Astrocyte (in vitro differentiated cells and primary cell): Measurements from ENCODE around the gene NEURL2. TPM values are rescaled to one million over a fixed set of nuclear protein-coding genes. Genes with fewer than 3 reads are reported as not detected.

ENCODE experiments used
- DNase-seq: peaks from one replicate; pipeline ENCODE4 v3.0.0-alpha.2; 2010; ENCODE audit warnings: low read depth
- FAIRE-seq: peaks from 2 replicates; lab custom pipeline; 2011; peaks lifted over from hg19 to GRCh38; lab: Jason Lieb, UNC
- H2AFZ ChIP-seq: 2 replicates; pipeline ENCODE4 v1.6.0; 2012; ENCODE audit warnings: low read depth, low read length, inconsistent platforms
- H3K27ac ChIP-seq: 2 replicates; pipeline ENCODE4 v1.5.1; 2011; ENCODE audit warnings: low read depth, low read length, inconsistent platforms
- H3K27me3 ChIP-seq: 2 replicates; pipeline ENCODE4 v1.6.0; 2011; ENCODE audit warnings: low read length, inconsistent platforms; ENCODE audit not compliant: insufficient read depth
- H3K36me3 ChIP-seq: 2 replicates; pipeline ENCODE4 v1.5.1; 2011; ENCODE audit warnings: low read length, inconsistent platforms; ENCODE audit not compliant: insufficient read depth
- H3K4me1 ChIP-seq: 2 replicates; pipeline ENCODE4 v1.5.1; 2011; ENCODE audit warnings: low read length, inconsistent platforms; ENCODE audit not compliant: insufficient read depth
- H3K4me2 ChIP-seq: 2 replicates; pipeline ENCODE4 v1.6.0; 2012; ENCODE audit warnings: low read length, inconsistent platforms
- H3K4me3 ChIP-seq: 2 replicates; pipeline ENCODE4 v1.5.1; 2011; ENCODE audit warnings: low read depth, mild to moderate bottlenecking, low read length, inconsistent platforms; ENCODE audit not compliant: insufficient read depth
- H3K79me2 ChIP-seq: 2 replicates; pipeline ENCODE4 v1.6.0; 2012; ENCODE audit warnings: mild to moderate bottlenecking, low read length, inconsistent platforms; ENCODE audit not compliant: insufficient read depth
- H3K9ac ChIP-seq: 2 replicates; pipeline ENCODE4 v1.6.0; 2012; ENCODE audit warnings: mild to moderate bottlenecking, low read length, inconsistent platforms
- H3K9me3 ChIP-seq: 2 replicates; pipeline ENCODE4 v1.5.1; 2012; ENCODE audit warnings: low read depth, mild to moderate bottlenecking, low read length, inconsistent platforms; ENCODE audit not compliant: insufficient read depth
- H4K20me1 ChIP-seq: 2 replicates; pipeline ENCODE4 v1.6.0; 2012; ENCODE audit warnings: low read length, inconsistent platforms; ENCODE audit not compliant: insufficient read depth
- H3K27ac Mint-ChIP-seq: one replicate; pipeline ENCODE4 v1.8.0; 2021; ENCODE audit warnings: mild to moderate bottlenecking, mixed read lengths; ENCODE audit not compliant: unreplicated experiment
- H3K27me3 Mint-ChIP-seq: one replicate; pipeline ENCODE4 v1.8.0; 2021; ENCODE audit warnings: low read depth, mixed read lengths; ENCODE audit not compliant: unreplicated experiment
- H3K36me3 Mint-ChIP-seq: one replicate; pipeline ENCODE4 v1.8.0; 2021; ENCODE audit warnings: low read depth, mixed read lengths; ENCODE audit not compliant: unreplicated experiment
- H3K4me1 Mint-ChIP-seq: one replicate; pipeline ENCODE4 v1.8.0; 2021; ENCODE audit warnings: low read depth, mixed read lengths; ENCODE audit not compliant: unreplicated experiment
- H3K4me3 Mint-ChIP-seq: one replicate; pipeline ENCODE4 v1.8.0; 2021; ENCODE audit warnings: mild to moderate bottlenecking, moderate library complexity, mixed read lengths; ENCODE audit not compliant: unreplicated experiment
- H3K9me3 Mint-ChIP-seq: one replicate; pipeline ENCODE4 v1.8.0; 2021; ENCODE audit warnings: mild to moderate bottlenecking, mixed read lengths; ENCODE audit not compliant: unreplicated experiment
- EZH2 ChIP-seq: IDR thresholded peaks from 2 replicates; pipeline ENCODE4 v1.6.1; 2012; ENCODE audit warnings: mild to moderate bottlenecking, low read length, inconsistent platforms; ENCODE audit not compliant: insufficient read depth
- total RNA-seq: library from RNA; stranded (reverse); gene quantifications from 2 replicates; pipeline ENCODE4 v1.2.1, GENCODE V29; 2021
- TF ChIP-seq, protein P1 (sequence below): IDR thresholded peaks from 2 replicates; pipeline ENCODE4 v1.5.1; 2011; ENCODE audit warnings: low read depth, mild to moderate bottlenecking, inconsistent platforms, low read length, moderate library complexity; ENCODE audit not compliant: insufficient read depth

The NEURL2 gene
- total RNA-seq, 1 donor from 2014 or later = 6.9 TPM

DNA sequence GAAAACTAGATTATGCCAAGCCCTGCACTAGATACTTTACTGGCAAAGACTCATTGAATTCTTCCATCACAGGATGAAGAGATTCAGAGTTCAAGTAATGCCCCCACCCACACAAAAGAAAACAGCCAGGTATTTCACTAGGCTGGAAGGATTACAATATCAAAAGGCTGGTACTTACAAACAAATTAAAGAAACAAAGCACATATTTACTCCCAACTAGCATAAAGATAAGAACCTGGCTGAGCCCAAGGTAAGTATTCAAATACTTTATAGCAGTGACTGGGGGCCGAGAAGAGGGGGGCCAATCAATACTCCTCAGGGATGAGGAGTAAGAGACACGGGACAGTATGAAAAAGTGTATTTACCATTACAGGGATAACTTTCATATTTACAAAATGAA lies 37.5 kb downstream of the NEURL2 start:
- no peak overlapping the region for H3K4me2 ChIP-seq
- H3K4me3 ChIP-seq = no peak overlapping the region
- H3K36me3 ChIP-seq = no peaks in the 10 kb centered on the region
- peaks cover 18% of the 10 kb centered on the region for H3K4me1 ChIP-seq
- DNase-seq (no peak), FAIRE-seq (no peak)
- Mint-ChIP-seq H3K4me3 (no peak overlapping the region), H3K27me3 (no peaks in the 10 kb centered on the region), H3K9me3 (no peaks in the 10 kb centered on the region), H3K36me3 (peaks cover 15% of the 10 kb centered on the region), H3K4me1 (no peaks in the 10 kb centered on the region), H3K27ac (no peak overlapping the region)
- H2AFZ ChIP-seq = no peak overlapping the region
- H4K20me1 ChIP-seq = peaks cover 12% of the 10 kb centered on the region
- H3K27ac ChIP-seq = no peak overlapping the region
- no peak overlapping the region for H3K9ac ChIP-seq
- no peak for TF ChIP-seq EZH2
- TF ChIP-seq, protein P1, sequence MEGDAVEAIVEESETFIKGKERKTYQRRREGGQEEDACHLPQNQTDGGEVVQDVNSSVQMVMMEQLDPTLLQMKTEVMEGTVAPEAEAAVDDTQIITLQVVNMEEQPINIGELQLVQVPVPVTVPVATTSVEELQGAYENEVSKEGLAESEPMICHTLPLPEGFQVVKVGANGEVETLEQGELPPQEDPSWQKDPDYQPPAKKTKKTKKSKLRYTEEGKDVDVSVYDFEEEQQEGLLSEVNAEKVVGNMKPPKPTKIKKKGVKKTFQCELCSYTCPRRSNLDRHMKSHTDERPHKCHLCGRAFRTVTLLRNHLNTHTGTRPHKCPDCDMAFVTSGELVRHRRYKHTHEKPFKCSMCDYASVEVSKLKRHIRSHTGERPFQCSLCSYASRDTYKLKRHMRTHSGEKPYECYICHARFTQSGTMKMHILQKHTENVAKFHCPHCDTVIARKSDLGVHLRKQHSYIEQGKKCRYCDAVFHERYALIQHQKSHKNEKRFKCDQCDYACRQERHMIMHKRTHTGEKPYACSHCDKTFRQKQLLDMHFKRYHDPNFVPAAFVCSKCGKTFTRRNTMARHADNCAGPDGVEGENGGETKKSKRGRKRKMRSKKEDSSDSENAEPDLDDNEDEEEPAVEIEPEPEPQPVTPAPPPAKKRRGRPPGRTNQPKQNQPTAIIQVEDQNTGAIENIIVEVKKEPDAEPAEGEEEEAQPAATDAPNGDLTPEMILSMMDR = no peak
- H3K9me3 ChIP-seq = no peaks in the 10 kb centered on the region
- H3K79me2 ChIP-seq = peaks cover 26% of the 10 kb centered on the region
- H3K27me3 ChIP-seq = no peaks in the 10 kb centered on the region

DNA sequence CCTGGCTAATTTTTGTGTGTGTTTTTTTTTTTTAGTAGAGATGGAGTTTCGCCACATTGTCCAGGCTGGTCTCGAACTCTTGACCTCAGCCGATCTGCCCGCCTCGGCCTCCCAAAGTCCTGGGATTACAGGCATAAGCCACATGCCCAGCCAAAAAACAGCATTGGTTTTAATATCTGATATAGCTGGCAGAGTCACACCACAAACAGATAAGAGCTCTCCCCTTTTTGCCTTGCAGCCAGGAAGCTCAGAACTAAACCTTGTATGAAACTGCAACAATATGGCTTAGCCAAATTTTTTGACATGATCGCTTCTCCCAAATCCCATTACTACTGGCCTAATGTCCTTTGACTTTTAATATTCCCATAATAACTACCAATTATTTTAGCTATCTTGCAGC lies 38.7 kb downstream of the NEURL2 start:
- no peak overlapping the region for H3K27ac Mint-ChIP-seq
- FAIRE-seq = no peak
- no peaks in the 10 kb centered on the region for H3K4me1 Mint-ChIP-seq

DNA sequence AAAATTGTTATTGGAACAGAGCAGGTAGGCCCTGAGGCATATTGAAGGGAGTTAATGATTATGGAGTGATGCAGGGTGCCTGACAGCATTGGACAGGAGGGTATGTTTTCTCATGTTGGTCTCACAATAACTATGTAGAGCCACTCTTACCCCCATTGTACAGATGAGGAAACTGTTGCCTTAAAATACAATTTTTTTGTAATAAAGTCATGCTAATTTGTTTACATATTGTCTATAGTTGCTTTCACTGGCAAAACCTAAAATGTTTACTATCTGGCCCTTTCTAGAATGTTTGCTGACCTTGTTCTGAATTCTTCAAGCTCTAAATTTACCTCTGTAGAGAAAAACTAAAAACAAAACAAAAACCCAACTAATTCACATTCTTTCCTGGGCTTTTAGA lies 39.5 kb downstream of the NEURL2 start:
- no peak overlapping the region for H3K27ac Mint-ChIP-seq
- TF ChIP-seq, protein P1 = no peak
- TF ChIP-seq EZH2 = no peak
- Histone ChIP-seq H3K36me3 (peaks cover under 1% of the 10 kb centered on the region), H3K9me3 (no peaks in the 10 kb centered on the region), H3K27me3 (no peaks in the 10 kb centered on the region), H3K4me2 (no peak overlapping the region), H4K20me1 (peaks cover 12% of the 10 kb centered on the region), H3K4me1 (peaks cover 9% of the 10 kb centered on the region), H2AFZ (no peak overlapping the region), H3K79me2 (peaks cover 18% of the 10 kb centered on the region), H3K9ac (no peak overlapping the region), H3K4me3 (no peak overlapping the region), H3K27ac (no peak overlapping the region)
- H3K36me3 Mint-ChIP-seq = peaks cover 15% of the 10 kb centered on the region
- H3K4me1 Mint-ChIP-seq = no peaks in the 10 kb centered on the region
- no peak for DNase-seq
- no peaks in the 10 kb centered on the region for H3K27me3 Mint-ChIP-seq
- FAIRE-seq = no peak
- H3K9me3 Mint-ChIP-seq = no peaks in the 10 kb centered on the region
- no peak overlapping the region for H3K4me3 Mint-ChIP-seq

More for the DNA sequence above, 38.7 kb downstream of the NEURL2 start:
- H3K4me3 ChIP-seq = no peak overlapping the region
- peaks cover 15% of the 10 kb centered on the region for H3K36me3 Mint-ChIP-seq
- no peak overlapping the region for H2AFZ ChIP-seq
- H3K4me2 ChIP-seq = no peak overlapping the region
- no peaks in the 10 kb centered on the region for H3K27me3 Mint-ChIP-seq
- DNase-seq = no peak
- H3K9me3 ChIP-seq = no peaks in the 10 kb centered on the region
- no peaks in the 10 kb centered on the region for H3K9me3 Mint-ChIP-seq
- TF ChIP-seq, protein P1 = no peak
- no peak for TF ChIP-seq EZH2
- no peak overlapping the region for H3K27ac ChIP-seq
- H4K20me1 ChIP-seq = peaks cover 12% of the 10 kb centered on the region
- H3K79me2 ChIP-seq = peaks cover 24% of the 10 kb centered on the region
- peaks cover 11% of the 10 kb centered on the region for H3K4me1 ChIP-seq
- H3K36me3 ChIP-seq = no peaks in the 10 kb centered on the region
- H3K27me3 ChIP-seq = no peaks in the 10 kb centered on the region
- no peak overlapping the region for H3K4me3 Mint-ChIP-seq
- H3K9ac ChIP-seq = no peak overlapping the region
